ENCODE data around the gene COL5A1.

COL5A1 gene

GRCh38 chr9:134807716-134808446 lies 166.3 kb downstream of the COL5A1 start:
- ATAC-seq (ENCODE audit: low read depth) = no peak
- no peak for DNase-seq (ENCODE audit: low spot score in 2 of 2)
- Mint-ChIP-seq H3K27ac (no peak overlapping the region), H3K36me3 (no peaks in the 10 kb centered on the region), H3K4me3 (no peak overlapping the region), H3K4me1 (no peaks in the 10 kb centered on the region), H3K9me3 (peaks cover 2% of the 10 kb centered on the region), H3K27me3 (no peaks in the 10 kb centered on the region)

GRCh38 chr9:134808447-134808792 lies 166.8 kb downstream of the COL5A1 start:
- Mint-ChIP-seq H3K36me3 (no peaks in the 10 kb centered on the region), H3K27me3 (no peaks in the 10 kb centered on the region), H3K9me3 (peaks cover 2% of the 10 kb centered on the region), H3K4me3 (no peak overlapping the region), H3K4me1 (no peaks in the 10 kb centered on the region), H3K27ac (no peak overlapping the region)
- DNase-seq (ENCODE audit: low spot score in 2 of 2) = no peak
- no peak for ATAC-seq (ENCODE audit: low read depth)

DNA sequence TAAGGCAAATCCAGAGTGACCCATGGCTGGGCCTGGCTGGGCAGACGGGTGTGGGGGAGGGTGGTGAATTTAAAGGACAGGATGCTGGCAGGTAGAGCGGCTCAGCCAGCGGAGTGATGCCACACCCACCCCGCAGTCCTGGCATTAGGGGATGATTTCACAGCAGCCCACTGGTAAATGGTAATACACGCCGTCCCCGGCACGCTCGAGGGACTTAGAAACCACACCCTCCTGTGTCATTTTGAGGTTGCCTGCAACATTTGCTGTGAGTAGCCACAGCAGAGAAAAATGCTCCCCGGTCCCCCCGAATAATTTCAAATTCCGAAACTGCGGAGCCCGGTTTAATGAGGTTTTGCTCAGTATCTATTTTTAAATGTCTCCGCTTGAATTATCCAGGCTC lies 167.7 kb downstream of the COL5A1 start:
- Mint-ChIP-seq H3K27ac (no peak overlapping the region), H3K4me3 (no peak overlapping the region), H3K4me1 (no peaks in the 10 kb centered on the region), H3K27me3 (no peaks in the 10 kb centered on the region), H3K36me3 (no peaks in the 10 kb centered on the region), H3K9me3 (no peaks in the 10 kb centered on the region)
- DNase-seq (ENCODE audit: low spot score in 2 of 2) = no peak
- ATAC-seq (ENCODE audit: low read depth) = no peak

- Mint-ChIP-seq H3K4me3 (no peak overlapping the region), H3K27ac (no peak overlapping the region), H3K27me3 (no peaks in the 10 kb centered on the region), H3K4me1 (no peaks in the 10 kb centered on the region), H3K9me3 (no peaks in the 10 kb centered on the region), H3K36me3 (no peaks in the 10 kb centered on the region)
- ATAC-seq (ENCODE audit: low read depth) (no peak), DNase-seq (ENCODE audit: low spot score in 2 of 2) (no peak)
Measured at GRCh38 chr9:134809826-134810225, 168.2 kb downstream of the COL5A1 start.

- Mint-ChIP-seq H3K36me3 (no peaks in the 10 kb centered on the region), H3K4me1 (no peaks in the 10 kb centered on the region), H3K27me3 (peaks cover 2% of the 10 kb centered on the region), H3K27ac (no peak overlapping the region), H3K4me3 (no peak overlapping the region), H3K9me3 (no peaks in the 10 kb centered on the region)
- ATAC-seq (ENCODE audit: low read depth) = no peak
- DNase-seq (ENCODE audit: low spot score in 2 of 2) = no peak
Measured at GRCh38 chr9:134811079-134811672, 169.6 kb downstream of the COL5A1 start.

- peaks cover 2% of the 10 kb centered on the region for H3K27me3 Mint-ChIP-seq
- H3K36me3 Mint-ChIP-seq = no peaks in the 10 kb centered on the region
- no peak overlapping the region for H3K27ac Mint-ChIP-seq
- H3K9me3 Mint-ChIP-seq = no peaks in the 10 kb centered on the region
- DNase-seq (ENCODE audit: low spot score in 2 of 2) = no peak
- no peak overlapping the region for H3K4me3 Mint-ChIP-seq
- H3K4me1 Mint-ChIP-seq = no peaks in the 10 kb centered on the region
- ATAC-seq (ENCODE audit: low read depth) = no peak
Measured at GRCh38 chr9:134811673-134812342, 170.2 kb downstream of the COL5A1 start.

DNA sequence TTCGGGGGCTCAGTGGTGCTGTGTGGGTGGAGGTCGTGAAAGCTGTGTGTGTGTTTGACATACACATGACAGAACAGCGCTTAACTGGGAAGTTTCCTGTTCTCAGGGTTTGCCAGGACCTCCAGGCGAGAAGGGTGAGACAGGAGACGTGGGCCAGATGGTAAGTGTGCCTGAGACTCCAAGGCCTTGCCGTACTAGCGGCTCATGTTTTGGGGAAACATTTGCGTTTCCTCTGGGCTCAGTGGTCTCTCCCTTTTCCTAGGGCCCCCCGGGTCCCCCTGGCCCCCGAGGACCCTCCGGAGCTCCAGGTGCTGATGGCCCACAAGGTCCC lies 170.7 kb downstream of the COL5A1 start:
- H3K27me3 Mint-ChIP-seq = peaks cover 2% of the 10 kb centered on the region
- no peaks in the 10 kb centered on the region for H3K4me1 Mint-ChIP-seq
- no peak overlapping the region for H3K27ac Mint-ChIP-seq
- DNase-seq (ENCODE audit: low spot score in 2 of 2) (no peak), ATAC-seq (ENCODE audit: low read depth) (no peak)
- H3K36me3 Mint-ChIP-seq = no peaks in the 10 kb centered on the region
- H3K4me3 Mint-ChIP-seq = no peak overlapping the region
- H3K9me3 Mint-ChIP-seq = no peaks in the 10 kb centered on the region

DNA sequence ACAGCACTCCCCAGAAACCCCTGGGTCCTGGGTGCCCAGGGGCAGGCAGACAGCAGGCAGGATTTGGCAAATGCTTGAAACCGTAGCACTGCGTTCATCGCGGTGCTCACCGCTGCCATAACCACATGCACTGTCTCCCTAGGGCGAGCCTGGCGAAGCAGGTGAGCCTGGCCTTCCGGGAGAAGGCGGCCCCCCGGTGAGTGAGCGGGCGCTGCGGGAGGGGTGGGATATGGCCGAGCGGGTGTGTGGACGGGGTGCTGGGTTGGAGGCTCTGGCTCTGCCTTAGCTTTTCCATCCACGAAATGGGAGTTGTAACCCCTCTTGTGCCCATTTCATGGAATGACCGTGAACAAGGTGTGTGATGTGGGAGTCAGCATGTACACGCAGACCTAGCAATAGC lies 172.2 kb downstream of the COL5A1 start:
- DNase-seq (ENCODE audit: low spot score in 2 of 2) = no peak
- no peak overlapping the region for H3K27ac Mint-ChIP-seq
- H3K4me1 Mint-ChIP-seq = no peaks in the 10 kb centered on the region
- no peaks in the 10 kb centered on the region for H3K36me3 Mint-ChIP-seq
- H3K4me3 Mint-ChIP-seq = no peak overlapping the region
- peaks cover 5% of the 10 kb centered on the region for H3K27me3 Mint-ChIP-seq
- H3K9me3 Mint-ChIP-seq = no peaks in the 10 kb centered on the region
- no peak for ATAC-seq (ENCODE audit: low read depth)

DNA sequence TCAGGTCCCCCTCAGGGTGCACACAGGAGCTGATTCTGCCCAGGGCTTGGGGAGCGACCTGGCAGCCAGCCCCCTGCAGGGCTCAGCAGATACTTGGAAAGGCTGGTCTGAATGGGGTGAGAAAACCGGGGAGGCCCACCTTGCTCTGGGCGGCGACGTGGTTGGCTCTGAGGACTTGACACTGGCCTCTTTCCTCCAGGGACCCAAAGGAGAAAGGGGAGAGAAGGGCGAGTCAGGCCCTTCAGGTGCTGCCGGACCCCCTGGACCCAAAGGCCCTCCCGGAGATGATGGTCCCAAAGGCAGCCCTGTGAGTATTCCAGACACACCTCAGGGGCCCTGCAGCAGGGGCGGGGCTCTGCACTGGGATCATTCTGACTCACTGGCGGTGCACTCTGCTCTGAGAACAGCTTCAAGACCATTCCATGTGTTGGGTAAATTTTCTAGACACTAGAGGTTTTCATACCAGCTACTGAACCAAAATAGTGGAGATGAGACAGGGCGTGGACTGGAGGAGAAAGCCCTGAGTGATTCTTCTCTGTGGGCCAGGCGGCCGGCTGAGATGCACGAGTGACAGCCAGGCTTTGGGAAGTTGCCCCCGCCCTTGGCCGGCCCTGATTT lies 173.1 kb downstream of the COL5A1 start:
- Mint-ChIP-seq H3K9me3 (no peaks in the 10 kb centered on the region), H3K27me3 (peaks cover 5% of the 10 kb centered on the region), H3K27ac (no peak overlapping the region), H3K4me1 (no peaks in the 10 kb centered on the region), H3K4me3 (no peak overlapping the region), H3K36me3 (no peaks in the 10 kb centered on the region)
- no peak for DNase-seq (ENCODE audit: low spot score in 2 of 2)
- ATAC-seq (ENCODE audit: low read depth) = no peak

DNA sequence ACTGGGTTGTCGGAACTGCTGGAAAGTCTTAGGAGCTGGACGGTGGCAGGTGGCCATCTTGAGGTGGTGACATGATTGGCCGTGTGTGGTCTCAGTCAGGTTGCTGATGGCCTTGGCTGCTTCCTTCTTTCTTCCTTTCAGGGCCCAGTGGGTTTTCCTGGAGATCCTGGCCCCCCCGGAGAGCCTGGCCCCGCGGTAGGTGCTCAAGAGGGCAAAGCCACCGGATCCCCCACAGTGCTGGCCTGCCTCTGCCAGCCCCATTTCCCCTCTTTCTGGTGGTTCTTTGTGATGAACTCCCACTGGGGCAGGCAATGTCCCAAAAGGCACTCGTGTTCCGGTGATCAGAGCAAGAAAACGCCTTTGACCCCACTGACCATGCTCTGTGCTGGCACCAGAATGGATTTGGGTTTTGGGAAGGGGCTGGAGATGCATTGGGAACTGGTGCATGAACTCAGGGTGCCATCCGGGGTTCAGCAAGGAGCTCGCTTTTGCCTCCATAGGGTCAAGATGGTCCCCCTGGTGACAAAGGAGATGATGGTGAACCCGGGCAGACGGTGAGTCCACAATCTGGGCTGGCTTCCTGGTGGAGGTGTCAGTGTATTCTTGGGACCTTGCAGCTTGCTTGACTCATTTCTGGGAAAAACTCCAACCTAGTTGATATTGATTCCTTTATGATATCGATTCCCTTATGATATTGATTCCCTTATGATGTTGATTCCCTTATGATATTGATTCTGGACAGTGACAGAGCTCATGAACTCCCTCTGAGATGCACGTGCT lies 174.0 kb downstream of the COL5A1 start:
- ATAC-seq (ENCODE audit: low read depth) (no peak), DNase-seq (ENCODE audit: low spot score in 2 of 2) (no peak)
- H3K27me3 Mint-ChIP-seq = peaks cover 6% of the 10 kb centered on the region
- H3K4me3 Mint-ChIP-seq = no peak overlapping the region
- H3K36me3 Mint-ChIP-seq = no peaks in the 10 kb centered on the region
- no peak overlapping the region for H3K27ac Mint-ChIP-seq
- no peaks in the 10 kb centered on the region for H3K4me1 Mint-ChIP-seq
- H3K9me3 Mint-ChIP-seq = no peaks in the 10 kb centered on the region

- H3K9me3 Mint-ChIP-seq = no peaks in the 10 kb centered on the region
- H3K4me3 Mint-ChIP-seq = no peak overlapping the region
- DNase-seq (ENCODE audit: low spot score in 2 of 2) (no peak), ATAC-seq (ENCODE audit: low read depth) (no peak)
- no peaks in the 10 kb centered on the region for H3K4me1 Mint-ChIP-seq
- peaks cover 8% of the 10 kb centered on the region for H3K27me3 Mint-ChIP-seq
- no peaks in the 10 kb centered on the region for H3K36me3 Mint-ChIP-seq
- no peak overlapping the region for H3K27ac Mint-ChIP-seq
Measured at GRCh38 chr9:134816264-134816663, 174.7 kb downstream of the COL5A1 start.

- H3K36me3 Mint-ChIP-seq = no peaks in the 10 kb centered on the region
- H3K4me1 Mint-ChIP-seq = no peaks in the 10 kb centered on the region
- DNase-seq (ENCODE audit: low spot score in 2 of 2) (no peak), ATAC-seq (ENCODE audit: low read depth) (no peak)
- no peak overlapping the region for H3K27ac Mint-ChIP-seq
- H3K9me3 Mint-ChIP-seq = no peaks in the 10 kb centered on the region
- H3K4me3 Mint-ChIP-seq = no peak overlapping the region
- H3K27me3 Mint-ChIP-seq = peaks cover 8% of the 10 kb centered on the region
Measured at GRCh38 chr9:134818000-134818568, 176.5 kb downstream of the COL5A1 start.

DNA sequence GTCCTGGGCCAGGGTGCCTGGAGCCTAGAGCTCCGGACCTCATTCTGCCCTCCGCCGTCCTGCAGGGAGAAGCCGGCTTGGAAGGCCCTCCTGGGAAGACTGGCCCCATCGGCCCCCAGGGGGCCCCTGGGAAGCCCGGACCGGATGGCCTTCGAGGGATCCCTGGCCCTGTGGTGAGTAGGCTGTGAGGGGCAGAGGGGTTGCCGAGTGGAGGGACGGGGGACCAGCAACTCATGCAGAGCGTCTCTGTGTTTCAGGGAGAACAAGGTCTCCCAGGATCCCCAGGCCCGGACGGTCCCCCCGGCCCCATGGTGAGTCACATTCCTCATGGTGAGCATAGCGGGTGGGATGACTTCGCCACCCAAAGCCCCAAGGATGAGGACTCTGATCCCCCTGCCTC lies 177.0 kb downstream of the COL5A1 start:
- Mint-ChIP-seq H3K27ac (no peak overlapping the region), H3K36me3 (no peaks in the 10 kb centered on the region), H3K9me3 (no peaks in the 10 kb centered on the region), H3K4me1 (no peaks in the 10 kb centered on the region), H3K27me3 (peaks cover 8% of the 10 kb centered on the region), H3K4me3 (no peak overlapping the region)
- ATAC-seq (ENCODE audit: low read depth) (no peak), DNase-seq (ENCODE audit: low spot score in 2 of 2) (no peak)

DNA sequence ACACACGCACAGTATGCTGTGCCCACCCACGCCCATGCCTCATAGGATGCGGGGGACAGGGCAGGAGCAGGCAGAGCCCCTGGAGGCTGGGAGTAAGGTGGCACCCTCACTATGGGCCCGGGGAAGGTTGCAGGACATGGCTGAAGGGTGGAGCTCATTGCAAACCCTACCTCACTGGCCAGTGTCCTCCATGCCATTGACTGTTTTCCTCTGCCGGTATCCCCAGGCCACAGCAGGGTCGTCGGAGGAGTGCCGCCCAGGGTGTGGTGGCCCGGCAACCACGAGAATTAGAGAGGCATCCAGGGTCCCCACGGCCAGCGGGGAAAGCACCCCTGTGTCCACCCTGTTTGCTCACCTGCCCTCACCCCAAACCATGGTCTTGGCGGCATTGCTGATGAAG lies 179.3 kb downstream of the COL5A1 start:
- Mint-ChIP-seq H3K9me3 (no peaks in the 10 kb centered on the region), H3K36me3 (no peaks in the 10 kb centered on the region), H3K27ac (no peak overlapping the region), H3K4me1 (no peaks in the 10 kb centered on the region), H3K27me3 (peaks cover 10% of the 10 kb centered on the region), H3K4me3 (no peak overlapping the region)
- DNase-seq (ENCODE audit: low spot score in 2 of 2) (no peak), ATAC-seq (ENCODE audit: low read depth) (no peak)
